Transverse colon (tissue), 4 donors: ENCODE results near the gene MSH3. TPM values are rescaled to one million over a fixed set of nuclear protein-coding genes. Genes with fewer than 3 reads are reported as not detected.

Experiments
- DNase-seq: peaks from one replicate; pipeline ENCODE4 v3.0.0-alpha.2; 2019
- H3K27ac ChIP-seq, 4 donors: fragments of 200-600 bp; sonication (generic); 2 replicates each; pipeline ENCODE4 v1.5.1; 2016 to 2018; ENCODE audit warnings: inconsistent platforms in 4 of 4
- H3K27me3 ChIP-seq: fragments of 200-600 bp; sonication (generic); 2 replicates; pipeline ENCODE4 v1.5.1; 2017; ENCODE audit warnings: inconsistent platforms
- H3K36me3 ChIP-seq, 4 donors: fragments of 200-600 bp; sonication (generic); 2 replicates each; pipeline ENCODE4 v1.5.1; 2017 to 2019; ENCODE audit warnings: inconsistent platforms in 4 of 4
- H3K4me1 ChIP-seq, 4 donors: fragments of 200-600 bp; sonication (generic); 2 replicates each; pipeline ENCODE4 v1.5.1; 2017 to 2020; ENCODE audit warnings: inconsistent platforms in 4 of 4
- H3K4me3 ChIP-seq, 4 donors: fragments of 200-600 bp; sonication (generic); 1 replicate in 1 of 4; 2 replicates in 3 of 4; pipeline versions ENCODE4 v1.5.1 to v1.6.1; 2017 to 2019; ENCODE audit warnings: inconsistent platforms in 4 of 4
- H3K9me3 ChIP-seq, 2 donors: fragments of 200-600 bp; sonication (generic); 2 replicates each; pipeline ENCODE4 v1.5.1; 2017 to 2019; ENCODE audit warnings: inconsistent platforms in 2 of 2
- EP300 ChIP-seq: sonication (generic); formaldehyde crosslinking; IDR thresholded peaks from one replicate; pipeline ENCODE4 v1.6.1; 2017; ENCODE audit warnings: antibody characterized with exemption, low read depth
- POLR2A ChIP-seq: fragments of 450-650 bp; IDR thresholded peaks from one replicate; pipeline ENCODE4 v1.6.1; 2016; ENCODE audit warnings: antibody characterized with exemption, mild to moderate bottlenecking, moderate library complexity
- POLR2AphosphoS5 ChIP-seq, 3 donors: sonication (generic); formaldehyde crosslinking; IDR thresholded peaks; one replicate each; pipeline ENCODE4 v1.6.1; 2016; ENCODE audit warnings: antibody characterized with exemption in 3 of 3
- WGBS, 2 donors: methylation state at CpG; one replicate each; pipeline ENCODE4 v1.1.5; 2018; ENCODE audit warnings: low coverage in 1 of 2; 5-methylcytosine and 5-hydroxymethylcytosine counted together
- in situ Hi-C, 4 donors: fragments of 200-750 bp; cut with MboI; loops; one replicate each; pipeline versions ENCODE4 v1.15.0 to v1.15.1; 2017; ENCODE audit warnings: low sequenced_read_pairs in 3 of 4, low pct_ligation_motif_present in 1 of 4, low pct_unique_long_range_greater_than_20kb in 1 of 4
- intact Hi-C: fragments of 100-400 bp; cut with DNase I; formaldehyde crosslinking; loops from one replicate; pipeline ENCODE4 v1.15.1; 2023; ENCODE audit warnings: low total_unique reads
- total RNA-seq, 4 donors: library from RNA; depleted of rRNA; stranded (reverse); fragments of >200 nt; gene quantifications; one replicate each; pipeline ENCODE4 v1.1.0, GENCODE V29; 2016
- TF ChIP-seq, protein P1 (sequence below), 5 experiments: fragments of 200-600 bp in 3 of 5; fragments of 450-650 bp in 2 of 5; sonication (generic) in 3 of 5; IDR thresholded peaks; 1 replicate in 2 of 5; 2 replicates in 3 of 5; pipeline ENCODE4 v1.5.1; 2016 to 2017; ENCODE audit warnings: antibody characterized with exemption in 5 of 5, inconsistent platforms in 3 of 5, mild to moderate bottlenecking in 2 of 5, moderate library complexity in 1 of 5

Gene MSH3
- total RNA-seq, 4 donors from 2014 or later: 6.4 to 22.2 (median 17.2) TPM

DNA sequence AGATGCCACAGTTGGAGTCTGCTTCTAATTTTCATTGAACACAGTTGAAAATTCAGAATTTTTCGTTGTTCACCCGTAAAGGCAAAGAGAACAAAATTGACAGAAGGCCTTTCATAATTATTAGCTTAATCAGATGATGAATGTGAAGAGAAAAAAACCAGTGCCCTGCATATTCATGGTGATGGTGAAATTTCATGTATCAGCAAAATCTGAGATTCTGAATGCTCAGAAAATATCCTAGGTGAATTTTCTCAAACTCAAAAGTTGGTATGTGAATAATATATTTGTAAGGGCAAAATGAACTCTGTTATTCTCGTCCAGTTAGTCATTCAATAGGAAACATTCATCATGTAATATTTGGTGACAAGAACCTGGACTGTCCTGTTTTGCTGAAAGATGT is 136.2 kb downstream of the MSH3 start:
- TF ChIP-seq EP300 (no peak), POLR2A (no peak), POLR2AphosphoS5 (IDR thresholded peaks at IDR 0.05) (no peak)
- TF ChIP-seq, protein P1, sequence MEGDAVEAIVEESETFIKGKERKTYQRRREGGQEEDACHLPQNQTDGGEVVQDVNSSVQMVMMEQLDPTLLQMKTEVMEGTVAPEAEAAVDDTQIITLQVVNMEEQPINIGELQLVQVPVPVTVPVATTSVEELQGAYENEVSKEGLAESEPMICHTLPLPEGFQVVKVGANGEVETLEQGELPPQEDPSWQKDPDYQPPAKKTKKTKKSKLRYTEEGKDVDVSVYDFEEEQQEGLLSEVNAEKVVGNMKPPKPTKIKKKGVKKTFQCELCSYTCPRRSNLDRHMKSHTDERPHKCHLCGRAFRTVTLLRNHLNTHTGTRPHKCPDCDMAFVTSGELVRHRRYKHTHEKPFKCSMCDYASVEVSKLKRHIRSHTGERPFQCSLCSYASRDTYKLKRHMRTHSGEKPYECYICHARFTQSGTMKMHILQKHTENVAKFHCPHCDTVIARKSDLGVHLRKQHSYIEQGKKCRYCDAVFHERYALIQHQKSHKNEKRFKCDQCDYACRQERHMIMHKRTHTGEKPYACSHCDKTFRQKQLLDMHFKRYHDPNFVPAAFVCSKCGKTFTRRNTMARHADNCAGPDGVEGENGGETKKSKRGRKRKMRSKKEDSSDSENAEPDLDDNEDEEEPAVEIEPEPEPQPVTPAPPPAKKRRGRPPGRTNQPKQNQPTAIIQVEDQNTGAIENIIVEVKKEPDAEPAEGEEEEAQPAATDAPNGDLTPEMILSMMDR (IDR thresholded peaks at IDR 0.05): no peak
- no peaks in the 10 kb centered on the region for H3K9me3 ChIP-seq
- no peak overlapping the region for H3K27ac ChIP-seq
- H3K4me1 ChIP-seq: no peaks in the 10 kb centered on the region
- no peak for DNase-seq
- in situ Hi-C loops (no loop called here), intact Hi-C loops (no loop called here)
- H3K4me3 ChIP-seq: no peak overlapping the region
- peaks cover 0 to 46% (median 4%) of the 10 kb centered on the region in 4 donors for H3K36me3 ChIP-seq
- H3K27me3 ChIP-seq: no peaks in the 10 kb centered on the region
- 92 to 97% methylated on average over 3 of the region's 3 CpGs for WGBS, 2 donors

DNA sequence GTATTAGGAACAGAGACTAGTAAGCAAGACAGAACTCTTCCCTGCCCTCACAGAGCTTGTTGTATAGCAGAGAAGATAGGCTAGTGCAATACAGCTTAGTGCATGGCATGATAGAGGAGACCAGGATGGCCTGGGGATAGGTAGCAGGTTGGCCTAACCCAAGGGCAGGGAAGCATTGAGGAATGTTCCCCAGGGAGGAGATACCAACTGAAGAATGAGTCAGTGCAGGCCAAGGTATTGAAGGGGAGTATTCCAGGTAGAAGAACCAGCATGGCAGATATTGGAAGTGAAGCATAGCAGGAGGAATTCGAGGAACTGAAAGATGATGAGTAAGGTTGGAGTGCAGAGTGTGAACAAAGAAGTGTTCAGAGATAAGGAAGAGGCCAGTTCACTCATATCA is 138.9 kb downstream of the MSH3 start:
- TF ChIP-seq POLR2AphosphoS5 (IDR thresholded peaks at IDR 0.05) (no peak), POLR2A (no peak), EP300 (no peak)
- TF ChIP-seq, protein P1 (IDR thresholded peaks at IDR 0.05): no peak
- in situ Hi-C loops: no loop called here
- intact Hi-C loops: no loop called here
- Histone ChIP-seq H3K27me3 (no peaks in the 10 kb centered on the region), H3K4me1 (no peaks in the 10 kb centered on the region), H3K9me3 (no peaks in the 10 kb centered on the region), H3K27ac (no peak overlapping the region), H3K4me3 (no peak overlapping the region), H3K36me3 (peaks cover 0 to 42% (median 4%) of the 10 kb centered on the region in 4 donors)
- 93 to 100% methylated on average over 1 of the region's 1 CpG for WGBS, 2 donors
- DNase-seq: no peak

GRCh38 chr5:80796846-80797245 is 142.4 kb downstream of the MSH3 start:
- intact Hi-C loops: no loop called here
- Histone ChIP-seq H3K27me3 (no peaks in the 10 kb centered on the region), H3K4me3 (no peak overlapping the region), H3K4me1 (no peaks in the 10 kb centered on the region), H3K36me3 (peaks cover 0 to 28% (median 4%) of the 10 kb centered on the region in 4 donors), H3K9me3 (no peaks in the 10 kb centered on the region), H3K27ac (no peak overlapping the region)
- 86 to 95% methylated on average over 2 to 5 of the region's 5 CpGs for WGBS, 2 donors
- in situ Hi-C loops: no loop called here
- TF ChIP-seq POLR2A: no peak
- no peak for TF ChIP-seq POLR2AphosphoS5 (IDR thresholded peaks at IDR 0.05)
- TF ChIP-seq EP300: no peak
- TF ChIP-seq, protein P1 (IDR thresholded peaks at IDR 0.05): no peak
- no peak for DNase-seq

GRCh38 chr5:80797428-80798024 is 143.1 kb downstream of the MSH3 start:
- intact Hi-C loops (no loop called here), in situ Hi-C loops (no loop called here)
- Histone ChIP-seq H3K27ac (no peak overlapping the region), H3K9me3 (no peaks in the 10 kb centered on the region), H3K4me1 (no peaks in the 10 kb centered on the region), H3K27me3 (no peaks in the 10 kb centered on the region), H3K4me3 (no peak overlapping the region), H3K36me3 (peaks cover 0 to 30% (median 4%) of the 10 kb centered on the region in 4 donors)
- TF ChIP-seq POLR2AphosphoS5 (IDR thresholded peaks at IDR 0.05): no peak
- TF ChIP-seq EP300: no peak
- TF ChIP-seq, protein P1 (IDR thresholded peaks at IDR 0.05): no peak
- no peak for TF ChIP-seq POLR2A
- no peak for DNase-seq
- WGBS, 2 donors: 75 to 76% methylated on average over 5 of the region's 5 CpGs
